Measurements from ENCODE around the gene FMO5. TPM values are rescaled to one million over a fixed set of nuclear protein-coding genes. Genes with fewer than 3 reads are reported as not detected.

Gene FMO5
- total and polyA plus RNA-seq, 2 of the 13 experiments (the other 11 are each of a cell fraction or from before 2014, with no cell fraction given): 48.2 to 149 TPM

DNA sequence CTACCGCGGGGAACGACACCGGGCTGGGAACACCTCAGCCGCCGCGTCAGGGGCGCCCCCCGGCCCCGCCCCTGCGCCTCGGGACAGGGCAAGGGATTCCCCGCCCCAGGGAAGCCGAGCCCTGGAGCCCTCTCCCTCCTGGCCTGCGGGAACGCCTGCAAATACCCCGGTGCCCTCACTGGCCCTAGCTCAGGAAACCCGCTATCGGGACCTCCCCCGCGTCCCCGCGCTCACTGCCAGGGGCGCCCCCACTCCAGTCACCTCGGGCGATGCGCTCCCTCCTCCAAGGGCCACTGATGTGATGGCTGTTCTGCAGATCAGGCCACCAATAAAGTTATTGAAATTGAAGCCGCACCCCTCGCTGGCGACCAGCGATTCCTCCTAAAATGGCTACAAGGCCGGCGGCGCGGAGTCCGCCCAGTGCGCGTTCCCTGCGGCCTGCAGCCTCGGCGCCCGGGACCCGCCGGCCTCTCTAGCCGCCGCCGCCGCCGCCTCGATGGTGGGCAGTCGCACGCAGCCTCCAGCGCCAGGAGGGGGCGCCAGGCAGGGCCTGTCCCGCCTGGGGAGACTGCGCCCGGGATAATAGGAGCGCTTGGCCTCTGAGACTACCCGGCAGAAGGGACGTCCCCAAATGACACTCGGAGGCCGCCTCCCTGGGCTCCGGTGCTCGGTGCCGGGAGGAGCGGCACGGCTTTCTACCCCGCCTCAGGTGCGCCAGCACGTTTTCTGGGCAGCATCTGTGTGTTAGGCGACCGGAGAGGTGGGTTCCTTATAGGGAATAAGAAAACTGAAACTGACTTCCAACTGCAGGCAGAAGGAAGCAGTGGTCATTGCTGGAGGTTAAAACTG, 52.7 kb downstream of the FMO5 start, which contains the start of gene PRKAB2 (continued):
- TF ChIP-seq, protein P1, sequence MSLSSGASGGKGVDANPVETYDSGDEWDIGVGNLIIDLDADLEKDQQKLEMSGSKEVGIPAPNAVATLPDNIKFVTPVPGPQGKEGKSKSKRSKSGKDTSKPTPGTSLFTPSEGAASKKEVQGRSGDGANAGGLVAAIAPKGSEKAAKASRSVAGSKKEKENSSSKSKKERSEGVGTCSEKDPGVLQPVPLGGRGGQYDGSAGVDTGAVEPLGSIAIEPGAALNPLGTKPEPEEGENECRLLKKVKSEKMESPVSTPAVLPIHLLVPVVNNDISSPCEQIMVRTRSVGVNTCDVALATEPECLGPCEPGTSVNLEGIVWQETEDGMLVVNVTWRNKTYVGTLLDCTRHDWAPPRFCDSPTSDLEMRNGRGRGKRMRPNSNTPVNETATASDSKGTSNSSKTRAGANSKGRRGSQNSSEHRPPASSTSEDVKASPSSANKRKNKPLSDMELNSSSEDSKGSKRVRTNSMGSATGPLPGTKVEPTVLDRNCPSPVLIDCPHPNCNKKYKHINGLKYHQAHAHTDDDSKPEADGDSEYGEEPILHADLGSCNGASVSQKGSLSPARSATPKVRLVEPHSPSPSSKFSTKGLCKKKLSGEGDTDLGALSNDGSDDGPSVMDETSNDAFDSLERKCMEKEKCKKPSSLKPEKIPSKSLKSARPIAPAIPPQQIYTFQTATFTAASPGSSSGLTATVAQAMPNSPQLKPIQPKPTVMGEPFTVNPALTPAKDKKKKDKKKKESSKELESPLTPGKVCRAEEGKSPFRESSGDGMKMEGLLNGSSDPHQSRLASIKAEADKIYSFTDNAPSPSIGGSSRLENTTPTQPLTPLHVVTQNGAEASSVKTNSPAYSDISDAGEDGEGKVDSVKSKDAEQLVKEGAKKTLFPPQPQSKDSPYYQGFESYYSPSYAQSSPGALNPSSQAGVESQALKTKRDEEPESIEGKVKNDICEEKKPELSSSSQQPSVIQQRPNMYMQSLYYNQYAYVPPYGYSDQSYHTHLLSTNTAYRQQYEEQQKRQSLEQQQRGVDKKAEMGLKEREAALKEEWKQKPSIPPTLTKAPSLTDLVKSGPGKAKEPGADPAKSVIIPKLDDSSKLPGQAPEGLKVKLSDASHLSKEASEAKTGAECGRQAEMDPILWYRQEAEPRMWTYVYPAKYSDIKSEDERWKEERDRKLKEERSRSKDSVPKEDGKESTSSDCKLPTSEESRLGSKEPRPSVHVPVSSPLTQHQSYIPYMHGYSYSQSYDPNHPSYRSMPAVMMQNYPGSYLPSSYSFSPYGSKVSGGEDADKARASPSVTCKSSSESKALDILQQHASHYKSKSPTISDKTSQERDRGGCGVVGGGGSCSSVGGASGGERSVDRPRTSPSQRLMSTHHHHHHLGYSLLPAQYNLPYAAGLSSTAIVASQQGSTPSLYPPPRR (CRISPR knock-in tag; IDR thresholded peaks at IDR 0.05; ENCODE audit: borderline replicate concordance): peak; percentile 77; the same call in 1 of the 2 replicates
- TF ChIP-seq ZNF850 (CRISPR knock-in tag; conservative IDR thresholded peaks at IDR 0.05): peak; percentile 82
- TF ChIP-seq, protein P2, sequence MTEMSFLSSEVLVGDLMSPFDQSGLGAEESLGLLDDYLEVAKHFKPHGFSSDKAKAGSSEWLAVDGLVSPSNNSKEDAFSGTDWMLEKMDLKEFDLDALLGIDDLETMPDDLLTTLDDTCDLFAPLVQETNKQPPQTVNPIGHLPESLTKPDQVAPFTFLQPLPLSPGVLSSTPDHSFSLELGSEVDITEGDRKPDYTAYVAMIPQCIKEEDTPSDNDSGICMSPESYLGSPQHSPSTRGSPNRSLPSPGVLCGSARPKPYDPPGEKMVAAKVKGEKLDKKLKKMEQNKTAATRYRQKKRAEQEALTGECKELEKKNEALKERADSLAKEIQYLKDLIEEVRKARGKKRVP (CRISPR knock-in tag; IDR thresholded peaks at IDR 0.05): peak in 1 of 2 experiments; percentile 66; a peak in 1 of 4 replicates
- no peak; the same call in 1 of the 2 replicates for TF ChIP-seq BHLHE40 (IDR thresholded peaks at IDR 0.05; ENCODE audit: low read length)
- peak; percentile 60; the same call in 1 of the 2 replicates for TF ChIP-seq ZKSCAN1 (IDR thresholded peaks at IDR 0.05; ENCODE audit: low read length)
- TF ChIP-seq, protein P3, sequence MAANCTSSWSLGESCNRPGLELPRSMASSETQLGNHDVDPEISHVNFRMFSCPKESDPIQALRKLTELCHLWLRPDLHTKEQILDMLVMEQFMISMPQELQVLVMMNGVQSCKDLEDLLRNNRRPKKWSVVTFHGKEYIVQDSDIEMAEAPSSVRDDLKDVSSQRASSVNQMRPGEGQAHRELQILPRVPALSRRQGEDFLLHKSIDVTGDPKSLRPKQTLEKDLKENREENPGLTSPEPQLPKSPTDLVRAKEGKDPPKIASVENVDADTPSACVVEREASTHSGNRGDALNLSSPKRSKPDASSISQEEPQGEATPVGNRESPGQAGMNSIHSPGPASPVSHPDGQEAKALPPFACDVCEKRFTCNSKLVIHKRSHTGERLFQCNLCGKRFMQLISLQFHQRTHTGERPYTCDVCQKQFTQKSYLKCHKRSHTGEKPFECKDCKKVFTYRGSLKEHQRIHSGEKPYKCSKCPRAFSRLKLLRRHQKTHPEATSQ (CRISPR knock-in tag; IDR thresholded peaks at IDR 0.05; ENCODE audit: borderline replicate concordance): no peak; the same call in 1 of the 2 replicates
- TF ChIP-seq, protein P4, sequence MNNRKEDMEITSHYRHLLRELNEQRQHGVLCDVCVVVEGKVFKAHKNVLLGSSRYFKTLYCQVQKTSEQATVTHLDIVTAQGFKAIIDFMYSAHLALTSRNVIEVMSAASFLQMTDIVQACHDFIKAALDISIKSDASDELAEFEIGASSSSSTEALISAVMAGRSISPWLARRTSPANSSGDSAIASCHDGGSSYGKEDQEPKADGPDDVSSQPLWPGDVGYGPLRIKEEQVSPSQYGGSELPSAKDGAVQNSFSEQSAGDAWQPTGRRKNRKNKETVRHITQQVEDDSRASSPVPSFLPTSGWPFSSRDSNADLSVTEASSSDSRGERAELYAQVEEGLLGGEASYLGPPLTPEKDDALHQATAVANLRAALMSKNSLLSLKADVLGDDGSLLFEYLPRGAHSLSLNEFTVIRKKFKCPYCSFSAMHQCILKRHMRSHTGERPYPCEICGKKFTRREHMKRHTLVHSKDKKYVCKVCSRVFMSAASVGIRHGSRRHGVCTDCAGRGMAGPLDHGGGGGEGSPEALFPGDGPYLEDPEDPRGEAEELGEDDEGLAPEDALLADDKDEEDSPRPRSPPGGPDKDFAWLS (CRISPR knock-in tag; IDR thresholded peaks at IDR 0.05; ENCODE audit: borderline replicate concordance): no peak
- TF ChIP-seq RBFOX2 (IDR thresholded peaks at IDR 0.05; ENCODE audit: low read depth, low read length): peak; percentile 88
- peak; percentile 69 for TF ChIP-seq RXRB (CRISPR knock-in tag; IDR thresholded peaks at IDR 0.05; ENCODE audit: borderline replicate concordance)
- TF ChIP-seq, protein P5, sequence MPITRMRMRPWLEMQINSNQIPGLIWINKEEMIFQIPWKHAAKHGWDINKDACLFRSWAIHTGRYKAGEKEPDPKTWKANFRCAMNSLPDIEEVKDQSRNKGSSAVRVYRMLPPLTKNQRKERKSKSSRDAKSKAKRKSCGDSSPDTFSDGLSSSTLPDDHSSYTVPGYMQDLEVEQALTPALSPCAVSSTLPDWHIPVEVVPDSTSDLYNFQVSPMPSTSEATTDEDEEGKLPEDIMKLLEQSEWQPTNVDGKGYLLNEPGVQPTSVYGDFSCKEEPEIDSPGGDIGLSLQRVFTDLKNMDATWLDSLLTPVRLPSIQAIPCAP (CRISPR knock-in tag; IDR thresholded peaks at IDR 0.05; ENCODE audit: low read depth): no peak
- TF ChIP-seq TRIM24 (CRISPR knock-in tag; IDR thresholded peaks at IDR 0.05): no peak
- TF ChIP-seq ZNF143 (CRISPR knock-in tag; IDR thresholded peaks at IDR 0.05): no peak
- TF ChIP-seq ZSCAN31 (CRISPR knock-in tag; IDR thresholded peaks at IDR 0.05; ENCODE audit: low read depth): peak; percentile 74
- peak; percentile 63; the same call in 1 of the 2 replicates for TF ChIP-seq ZNF230 (CRISPR knock-in tag; IDR thresholded peaks at IDR 0.05)
- TF ChIP-seq MIER2 (CRISPR knock-in tag; IDR thresholded peaks at IDR 0.05): peak; percentile 35; the same call in 1 of the 2 replicates
- no peak for TF ChIP-seq THYN1 (CRISPR knock-in tag; IDR thresholded peaks at IDR 0.05; ENCODE audit: borderline replicate concordance, low read depth)
- 0 out of 2 replicates have a peak, but pooled peaks have one; percentile 94 for TF ChIP-seq KLF13 (CRISPR knock-in tag; IDR thresholded peaks at IDR 0.05)
- peak; percentile 59; the same call in 1 of the 2 replicates for TF ChIP-seq ZNF790 (CRISPR knock-in tag; IDR thresholded peaks at IDR 0.05; ENCODE audit: borderline replicate concordance)

Data from HepG2 (cell line).